ENCODE data around the gene HPSE2.

HPSE2 gene

DNA sequence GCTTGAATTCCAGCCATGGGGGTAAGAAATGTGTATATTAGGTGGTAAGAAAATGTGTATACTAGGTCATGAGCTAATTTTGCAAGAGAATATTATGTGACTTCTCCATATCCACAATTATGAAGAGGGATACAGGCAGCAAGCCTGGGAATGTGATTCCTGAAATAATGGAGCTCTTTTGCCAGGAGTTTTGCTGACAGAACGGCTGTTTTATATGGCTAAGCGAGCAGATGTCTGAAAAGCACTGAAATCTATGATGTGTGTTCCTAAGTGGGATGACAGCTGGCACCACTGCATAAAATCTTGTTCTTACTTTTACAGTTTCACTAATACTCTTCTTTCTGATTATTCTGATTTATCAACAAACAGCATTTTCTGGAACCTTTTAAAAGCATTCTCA, 402.9 kb downstream of the HPSE2 start:
- no peak for DNase-seq (ENCODE audit: low read depth)
- H3K4me3 ChIP-seq (ENCODE audit: low read depth, low read length), result no peak overlapping the region
- TF ChIP-seq, protein P1, sequence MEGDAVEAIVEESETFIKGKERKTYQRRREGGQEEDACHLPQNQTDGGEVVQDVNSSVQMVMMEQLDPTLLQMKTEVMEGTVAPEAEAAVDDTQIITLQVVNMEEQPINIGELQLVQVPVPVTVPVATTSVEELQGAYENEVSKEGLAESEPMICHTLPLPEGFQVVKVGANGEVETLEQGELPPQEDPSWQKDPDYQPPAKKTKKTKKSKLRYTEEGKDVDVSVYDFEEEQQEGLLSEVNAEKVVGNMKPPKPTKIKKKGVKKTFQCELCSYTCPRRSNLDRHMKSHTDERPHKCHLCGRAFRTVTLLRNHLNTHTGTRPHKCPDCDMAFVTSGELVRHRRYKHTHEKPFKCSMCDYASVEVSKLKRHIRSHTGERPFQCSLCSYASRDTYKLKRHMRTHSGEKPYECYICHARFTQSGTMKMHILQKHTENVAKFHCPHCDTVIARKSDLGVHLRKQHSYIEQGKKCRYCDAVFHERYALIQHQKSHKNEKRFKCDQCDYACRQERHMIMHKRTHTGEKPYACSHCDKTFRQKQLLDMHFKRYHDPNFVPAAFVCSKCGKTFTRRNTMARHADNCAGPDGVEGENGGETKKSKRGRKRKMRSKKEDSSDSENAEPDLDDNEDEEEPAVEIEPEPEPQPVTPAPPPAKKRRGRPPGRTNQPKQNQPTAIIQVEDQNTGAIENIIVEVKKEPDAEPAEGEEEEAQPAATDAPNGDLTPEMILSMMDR (conservative IDR thresholded peaks at IDR 0.05; ENCODE audit: low read depth, low read length), result no peak

DNA sequence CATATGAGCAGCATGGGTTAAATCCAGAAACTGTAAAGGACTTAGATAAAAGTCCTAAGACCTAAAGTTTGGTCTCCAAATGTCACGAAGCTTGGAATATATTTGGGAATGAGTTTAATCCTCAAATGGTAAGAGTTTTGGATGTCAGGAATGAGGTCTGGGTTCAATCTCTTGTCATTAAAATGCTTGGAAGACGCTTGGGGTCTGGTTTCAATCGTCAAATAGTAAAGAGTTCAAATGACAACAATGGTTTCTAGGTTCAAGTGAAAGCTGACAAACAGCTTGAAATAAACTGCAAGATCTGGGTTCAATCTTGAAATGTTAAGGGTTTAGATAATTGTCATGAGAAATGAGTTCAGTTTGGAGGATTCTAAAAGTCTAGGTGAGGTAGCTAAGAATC, 403.5 kb downstream of the HPSE2 start:
- TF ChIP-seq, protein P1 (conservative IDR thresholded peaks at IDR 0.05; ENCODE audit: low read depth, low read length), result no peak
- DNase-seq (ENCODE audit: low read depth), result no peak
- no peak overlapping the region for H3K4me3 ChIP-seq (ENCODE audit: low read depth, low read length)

DNA sequence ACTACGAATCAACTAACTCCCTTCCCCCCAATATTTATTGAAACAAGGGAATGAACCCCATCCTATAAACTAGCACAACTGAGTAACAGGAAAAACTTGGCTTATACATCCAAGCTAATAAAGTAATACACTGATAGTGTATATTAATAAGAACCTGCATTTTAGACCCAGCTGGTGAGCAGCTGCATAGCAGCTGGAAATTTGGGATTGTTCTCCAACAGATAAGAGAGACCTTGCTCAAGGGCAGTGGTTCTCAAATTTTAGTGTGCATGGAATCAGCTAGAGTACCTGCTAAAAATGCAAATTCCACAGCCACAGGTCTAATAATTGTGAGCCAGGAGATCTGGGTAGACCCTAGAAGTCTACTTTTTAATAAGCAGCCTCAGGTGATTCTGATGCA, 404.3 kb downstream of the HPSE2 start:
- TF ChIP-seq, protein P1 (conservative IDR thresholded peaks at IDR 0.05; ENCODE audit: low read depth, low read length), result no peak
- no peak overlapping the region for H3K4me3 ChIP-seq (ENCODE audit: low read depth, low read length)
- DNase-seq (ENCODE audit: low read depth), result no peak

DNA sequence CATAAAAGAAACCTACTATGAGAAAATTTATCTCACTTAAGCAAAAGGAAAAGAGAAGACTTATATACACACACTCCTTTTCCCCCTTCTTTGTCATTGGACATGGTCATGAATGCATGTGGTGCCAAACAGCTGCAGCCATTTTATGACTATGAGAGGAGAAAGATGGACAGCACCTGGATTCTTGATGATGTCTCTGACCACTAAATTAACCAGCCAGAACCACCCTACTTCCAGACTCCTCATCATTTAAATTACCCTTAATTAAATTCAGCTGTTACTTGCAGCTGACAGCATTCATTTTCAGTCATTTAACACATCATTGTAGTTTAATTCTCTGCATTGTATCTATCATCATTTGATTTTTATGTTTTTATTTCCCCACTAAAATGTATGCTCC, 409.9 kb downstream of the HPSE2 start:
- no peak overlapping the region for H3K4me3 ChIP-seq (ENCODE audit: low read depth, low read length)
- no peak for DNase-seq (ENCODE audit: low read depth)
- TF ChIP-seq, protein P1 (conservative IDR thresholded peaks at IDR 0.05; ENCODE audit: low read depth, low read length), result no peak

DNA sequence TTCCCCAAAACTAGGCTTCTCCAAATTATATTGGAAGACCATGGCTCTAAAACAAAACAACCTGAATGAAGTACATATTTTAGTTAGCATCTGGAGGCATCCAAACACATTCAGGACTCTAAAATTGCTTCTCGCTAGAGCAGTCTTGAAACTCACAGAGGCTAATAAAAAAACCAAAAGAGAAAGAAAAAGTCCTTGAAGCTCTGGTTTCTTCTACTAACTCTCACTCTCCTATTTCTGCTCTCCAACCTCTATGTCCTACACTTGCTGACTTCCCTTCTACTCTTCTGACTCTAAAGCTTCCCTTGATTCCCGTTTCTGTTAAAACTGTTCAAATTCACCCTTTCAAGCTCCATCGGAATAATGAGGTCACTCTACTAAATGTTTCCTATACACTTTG, 418.3 kb downstream of the HPSE2 start:
- no peak overlapping the region for H3K4me3 ChIP-seq (ENCODE audit: low read depth, low read length)
- TF ChIP-seq, protein P1 (conservative IDR thresholded peaks at IDR 0.05; ENCODE audit: low read depth, low read length), result no peak
- no peak for DNase-seq (ENCODE audit: low read depth)

DNA sequence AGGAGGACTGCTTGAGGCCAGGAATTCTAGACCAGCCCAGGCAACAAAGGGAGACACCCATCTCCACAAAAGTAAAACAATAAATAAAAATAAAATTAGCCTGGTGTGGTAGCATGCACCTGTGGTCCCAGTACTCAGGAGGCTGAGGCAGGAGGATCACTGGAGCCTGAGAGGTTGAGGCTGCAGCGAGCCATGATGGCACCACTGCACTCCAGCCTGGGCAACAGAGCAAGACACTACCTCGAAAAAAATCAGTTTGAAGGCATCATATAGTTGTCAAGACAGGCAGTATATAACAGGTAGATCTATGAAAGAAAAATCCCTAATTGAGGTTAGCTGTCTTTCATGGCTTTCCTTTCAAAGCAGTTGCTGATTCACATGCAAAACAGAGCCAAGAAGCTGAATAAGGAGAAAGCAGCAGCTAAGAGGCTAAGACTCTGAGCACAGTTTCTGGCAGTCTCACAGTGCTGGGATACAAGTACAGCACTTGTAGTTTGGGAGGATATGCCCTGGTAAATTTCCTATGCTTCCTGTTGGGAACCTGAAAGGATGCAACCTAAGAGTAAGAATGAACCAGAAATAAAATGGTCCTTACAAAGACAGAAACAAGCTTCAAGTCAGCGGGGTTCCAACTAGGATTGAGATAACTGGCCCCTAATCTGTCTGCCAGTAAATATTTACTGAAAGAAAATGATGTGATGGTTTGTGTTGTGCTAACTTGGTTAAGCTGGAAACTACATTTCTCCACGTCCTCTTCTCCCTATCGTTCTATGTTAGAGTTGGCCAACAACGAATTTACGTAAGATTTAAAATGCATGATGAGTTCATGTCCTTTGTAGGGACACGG, 420.4 kb downstream of the HPSE2 start:
- TF ChIP-seq, protein P1 (conservative IDR thresholded peaks at IDR 0.05; ENCODE audit: low read depth, low read length), result no peak
- DNase-seq (ENCODE audit: low read depth), result no peak
- no peak overlapping the region for H3K4me3 ChIP-seq (ENCODE audit: low read depth, low read length)

DNA sequence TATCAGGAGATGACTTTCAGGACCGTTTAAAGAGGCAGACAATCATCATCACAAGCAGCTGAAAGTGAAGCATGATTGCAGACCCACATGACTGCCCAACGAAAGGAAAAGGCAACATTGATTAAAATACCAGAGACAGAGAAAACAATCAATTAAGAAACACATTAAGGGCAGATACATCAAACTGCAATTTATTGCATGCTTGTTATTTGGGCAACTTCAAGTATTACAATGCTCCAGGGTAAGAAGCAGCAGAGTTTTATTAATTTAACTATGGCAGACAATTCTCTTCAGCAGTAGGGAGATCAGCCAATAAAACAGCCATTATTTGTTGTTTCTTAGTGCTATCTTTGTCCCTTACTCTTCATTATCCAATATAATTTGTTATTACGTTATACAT, 421.2 kb downstream of the HPSE2 start:
- no peak for DNase-seq (ENCODE audit: low read depth)
- H3K4me3 ChIP-seq (ENCODE audit: low read depth, low read length), result no peak overlapping the region
- TF ChIP-seq, protein P1 (conservative IDR thresholded peaks at IDR 0.05; ENCODE audit: low read depth, low read length), result no peak
